DMS53 treated with DMSO at 0.1 percent for 48 hours (cell line): Measurements from ENCODE around the gene VPS4B.
"Not testable (repeated sequence)": the region's sequence is repeated elsewhere in the genome, so short reads cannot be mapped to it uniquely, and the experiment has no call there.

Experiments used
- DNase-seq: peaks from one replicate; lab custom pipeline; 2025; ENCODE audit not compliant: unreplicated experiment; lab: John Stamatoyannopoulos, UW

The VPS4B gene

GRCh38 chr18:63373161-63373560 lies 49.1 kb downstream of the VPS4B start:
- DNase-seq = no peak

GRCh38 chr18:63368611-63369010 lies 53.7 kb downstream of the VPS4B start:
- no peak for DNase-seq

- DNase-seq = peak; percentile 99
Measured at GRCh38 chr18:63367053-63367953, 55.0 kb downstream of the VPS4B start, which contains the start of gene KDSR. Gene KDSR (minus strand): TSS chr18:63367206. CDS start chr18:63367118, 88 bp downstream.

GRCh38 chr18:63366213-63367052 lies 55.8 kb downstream of the VPS4B start:
- DNase-seq = peak; percentile 85

- no peak for DNase-seq
Measured at GRCh38 chr18:63365876-63366212, 56.4 kb downstream of the VPS4B start.

- no peak for DNase-seq
Measured at GRCh38 chr18:63363951-63364350, 58.3 kb downstream of the VPS4B start.

GRCh38 chr18:63363420-63363819 lies 58.9 kb downstream of the VPS4B start:
- not testable (repeated sequence) for DNase-seq

GRCh38 chr18:63356272-63356896 lies 65.9 kb downstream of the VPS4B start:
- DNase-seq = no peak

- DNase-seq = no peak
Measured at GRCh38 chr18:63350230-63350629, 72.0 kb downstream of the VPS4B start.

GRCh38 chr18:63348508-63349136 lies 73.7 kb downstream of the VPS4B start:
- no peak for DNase-seq

- no peak for DNase-seq
Measured at GRCh38 chr18:63346480-63347183, 75.6 kb downstream of the VPS4B start.

GRCh38 chr18:63346031-63346430 lies 76.2 kb downstream of the VPS4B start:
- DNase-seq = no peak

GRCh38 chr18:63344918-63345317 lies 77.4 kb downstream of the VPS4B start:
- DNase-seq = no peak

- no peak for DNase-seq
Measured at GRCh38 chr18:63344263-63344662, 78.0 kb downstream of the VPS4B start.

- peak; percentile 40 for DNase-seq
Measured at GRCh38 chr18:63342206-63342605, 80.1 kb downstream of the VPS4B start.

GRCh38 chr18:63339920-63340484 lies 82.3 kb downstream of the VPS4B start:
- DNase-seq = peak; percentile 43
